Measurements from ENCODE around the gene RPP25L. TPM values are rescaled to one million over a fixed set of nuclear protein-coding genes. Genes with fewer than 3 reads are reported as not detected.
A peak's percentile ranks its signal among the peaks of the same experiment; 100 is the strongest.

RPP25L gene
- total and polyA plus RNA-seq, 2 of the 4 experiments (the other 2 are of a cell fraction) = 20.4 to 26.3 TPM

DNA sequence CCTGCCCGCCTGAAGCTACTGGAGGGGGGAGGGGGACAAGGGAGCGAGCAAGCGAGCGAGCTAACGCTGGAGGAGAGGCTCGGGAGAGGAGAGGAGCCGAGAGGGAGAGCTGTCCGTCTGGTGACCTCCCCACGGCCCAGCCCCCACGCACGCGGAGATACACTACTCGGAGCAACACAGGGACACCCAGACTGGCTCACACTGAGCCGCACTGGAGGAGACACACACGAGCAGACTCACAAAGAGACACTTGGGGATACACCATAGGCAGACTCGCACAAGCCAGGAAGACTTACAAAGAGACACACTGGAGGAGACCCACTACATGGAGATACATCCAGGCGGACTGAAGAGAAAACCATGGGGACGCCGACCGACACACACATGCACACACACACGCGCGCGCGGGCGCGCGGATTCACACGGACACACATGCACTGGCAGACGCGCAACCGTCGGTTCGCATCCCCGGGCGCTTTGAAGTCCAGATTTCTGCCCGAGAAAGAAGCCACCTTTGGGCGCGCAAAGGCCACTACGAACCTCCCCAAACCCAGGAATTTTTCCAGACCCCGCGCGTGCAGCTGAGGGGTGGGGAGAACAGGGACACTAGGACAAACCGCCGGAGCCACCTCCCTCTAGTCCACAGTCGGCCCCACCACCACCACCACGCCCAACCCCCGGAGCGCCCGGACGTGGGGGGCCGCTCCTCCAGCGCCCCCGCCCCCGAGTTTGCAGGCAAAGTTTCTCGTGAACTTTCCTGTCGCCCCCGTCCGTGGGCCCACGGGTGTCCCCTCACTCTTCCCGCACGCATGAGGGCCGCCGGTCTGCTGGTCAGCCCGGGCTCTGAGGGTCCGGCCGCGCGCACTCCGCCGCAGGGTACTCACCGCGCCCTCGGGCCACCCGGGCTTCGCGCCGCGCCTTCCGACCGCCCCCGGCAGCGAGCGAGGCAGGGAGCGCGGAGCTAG, 22.9 kb downstream of the RPP25L start:
- no peak for ATAC-seq (ENCODE audit: low read depth)
- no peak overlapping the region for H3K4me3 ChIP-seq (ENCODE audit: insufficient read depth, low read depth, low read length)
- H3K27me3 ChIP-seq (ENCODE audit: control insufficient read depth, insufficient read depth, low read length) = peaks cover 95% of the 10 kb centered on the region
- H3K4me1 ChIP-seq (ENCODE audit: control insufficient read depth, insufficient read depth, low read length) = no peaks in the 10 kb centered on the region; the same call in 1 of the 2 replicates
- no peak overlapping the region for H3K9ac ChIP-seq (ENCODE audit: low read depth, low read length)
- no peaks in the 10 kb centered on the region for H3K36me3 ChIP-seq (ENCODE audit: control insufficient read depth, insufficient read depth, low read length)
- no peak overlapping the region for H3K4ac ChIP-seq (ENCODE audit: low read depth, low read length)
- dilution Hi-C loops (cut with HindIII; ENCODE audit: low sequenced_read_pairs, unreplicated experiment) = no loop called here
- no peak overlapping the region for H2AFZ ChIP-seq (replicated peaks; ENCODE audit: low read length, poor library complexity)
- no peak overlapping the region for H2BK20ac ChIP-seq (ENCODE audit: low read depth, low read length)
- no peak overlapping the region for H2AK9ac ChIP-seq (replicated peaks; ENCODE audit: low read depth, low read length, poor library complexity)
- no peak overlapping the region for H2BK15ac ChIP-seq (ENCODE audit: low read depth, low read length)
- peaks cover 8% of the 10 kb centered on the region for H4K20me1 ChIP-seq (ENCODE audit: insufficient read depth, low read length)
- H3K9me1 ChIP-seq (ENCODE audit: insufficient read depth, low read length) = no peaks in the 10 kb centered on the region
- DNase-seq = no peak
- H4K91ac ChIP-seq (ENCODE audit: insufficient read depth, low read depth, low read length) = no peak overlapping the region
- no peak overlapping the region for H4K8ac ChIP-seq (ENCODE audit: low read depth in 2 of 2, low read length in 2 of 2)
- intact Hi-C loops (cut with micrococcal nuclease) = no loop called here
- H3K27ac ChIP-seq (ENCODE audit: insufficient read depth, low read length) = no peak overlapping the region
- H3K18ac ChIP-seq (ENCODE audit: low read depth, low read length) = no peak overlapping the region
- H3K79me1 ChIP-seq (ENCODE audit: low read depth in 1 of 2, low read length in 2 of 2) = no peaks in the 10 kb centered on the region
- H3K4me2 ChIP-seq (ENCODE audit: low read depth, low read length) = no peak overlapping the region
- no peak overlapping the region for H4K5ac ChIP-seq (ENCODE audit: low read depth, low read length)
- no peaks in the 10 kb centered on the region for H3K9me3 ChIP-seq (ENCODE audit: control insufficient read depth, insufficient read depth, low read length)
- H2BK5ac ChIP-seq (ENCODE audit: low read depth, low read length, poor library complexity, severe bottlenecking) = no peak overlapping the region
- ChIA-PET POLR2A (ENCODE audit: unreplicated experiment) (no interaction called here), CTCF (interaction anchor here (1.6 kb wide), 1 partner anchor 185 kb away, joined by 5 read pairs; no protein-coding TSS in a partner anchor)
- H2BK120ac ChIP-seq (ENCODE audit: low read depth, low read length) = no peak overlapping the region
- no peak overlapping the region for H2AK5ac ChIP-seq (ENCODE audit: low read depth, low read length)
- in situ Hi-C loops (cut with MboI; ENCODE audit: low sequenced_read_pairs) = no loop called here
- TF ChIP-seq, protein P1, sequence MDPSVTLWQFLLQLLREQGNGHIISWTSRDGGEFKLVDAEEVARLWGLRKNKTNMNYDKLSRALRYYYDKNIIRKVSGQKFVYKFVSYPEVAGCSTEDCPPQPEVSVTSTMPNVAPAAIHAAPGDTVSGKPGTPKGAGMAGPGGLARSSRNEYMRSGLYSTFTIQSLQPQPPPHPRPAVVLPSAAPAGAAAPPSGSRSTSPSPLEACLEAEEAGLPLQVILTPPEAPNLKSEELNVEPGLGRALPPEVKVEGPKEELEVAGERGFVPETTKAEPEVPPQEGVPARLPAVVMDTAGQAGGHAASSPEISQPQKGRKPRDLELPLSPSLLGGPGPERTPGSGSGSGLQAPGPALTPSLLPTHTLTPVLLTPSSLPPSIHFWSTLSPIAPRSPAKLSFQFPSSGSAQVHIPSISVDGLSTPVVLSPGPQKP (IDR thresholded peaks at IDR 0.05; ENCODE audit: borderline replicate concordance, low read depth, low read length) = no peak
- TF ChIP-seq BHLHE40 (IDR thresholded peaks at IDR 0.05; ENCODE audit: low read depth, low read length) = no peak
- no peak for TF ChIP-seq POLR2A (IDR thresholded peaks at IDR 0.05; ENCODE audit: low read depth, low read length)
- no peak for TF ChIP-seq RAD21 (IDR thresholded peaks at IDR 0.05; ENCODE audit: low read length)
- no peak for TF ChIP-seq RCOR1 (IDR thresholded peaks at IDR 0.05; ENCODE audit: insufficient replicate concordance, low read length)
- no peak for TF ChIP-seq MAZ (IDR thresholded peaks at IDR 0.05; ENCODE audit: borderline replicate concordance, low read depth, low read length)
- TF ChIP-seq NFE2L2 (IDR thresholded peaks at IDR 0.05; ENCODE audit: low read depth, low read length) = no peak
- TF ChIP-seq MXI1 (IDR thresholded peaks at IDR 0.05; ENCODE audit: borderline replicate concordance, low read depth, low read length) = no peak
- TF ChIP-seq CHD1 (IDR thresholded peaks at IDR 0.05; ENCODE audit: low read depth, low read length) = no peak
- H3K14ac ChIP-seq (replicated peaks; ENCODE audit: low read depth, low read length) = no peak overlapping the region
- H3K23ac ChIP-seq (ENCODE audit: low read depth, low read length) = peak overlapping the region; percentile 73; the same call in 1 of the 2 replicates
- 2% methylated on average over 20 of the region's 86 CpGs; no CpG with 5 or more reads in 1 of the 2 experiments for WGBS, 2 experiments (ENCODE audit: extremely low coverage in 2 of 2, insufficient read length in 1 of 2)
- H3K56ac ChIP-seq (ENCODE audit: extremely low read depth, insufficient read depth, low read length) = no peak overlapping the region
- BruUV-seq (replicated peaks) = no TSS peak

All from IMR-90 (cell line).